ENCODE measurements around the gene REEP3. TPM values are rescaled to one million over a fixed set of nuclear protein-coding genes. Genes with fewer than 3 reads are reported as not detected.
"Not testable (repeated sequence)": the region's sequence is repeated elsewhere in the genome, so short reads cannot be mapped to it uniquely, and the experiment has no call there.

REEP3 gene
- total RNA-seq, 1 experiment from 2014 or later: 59.2 TPM

DNA sequence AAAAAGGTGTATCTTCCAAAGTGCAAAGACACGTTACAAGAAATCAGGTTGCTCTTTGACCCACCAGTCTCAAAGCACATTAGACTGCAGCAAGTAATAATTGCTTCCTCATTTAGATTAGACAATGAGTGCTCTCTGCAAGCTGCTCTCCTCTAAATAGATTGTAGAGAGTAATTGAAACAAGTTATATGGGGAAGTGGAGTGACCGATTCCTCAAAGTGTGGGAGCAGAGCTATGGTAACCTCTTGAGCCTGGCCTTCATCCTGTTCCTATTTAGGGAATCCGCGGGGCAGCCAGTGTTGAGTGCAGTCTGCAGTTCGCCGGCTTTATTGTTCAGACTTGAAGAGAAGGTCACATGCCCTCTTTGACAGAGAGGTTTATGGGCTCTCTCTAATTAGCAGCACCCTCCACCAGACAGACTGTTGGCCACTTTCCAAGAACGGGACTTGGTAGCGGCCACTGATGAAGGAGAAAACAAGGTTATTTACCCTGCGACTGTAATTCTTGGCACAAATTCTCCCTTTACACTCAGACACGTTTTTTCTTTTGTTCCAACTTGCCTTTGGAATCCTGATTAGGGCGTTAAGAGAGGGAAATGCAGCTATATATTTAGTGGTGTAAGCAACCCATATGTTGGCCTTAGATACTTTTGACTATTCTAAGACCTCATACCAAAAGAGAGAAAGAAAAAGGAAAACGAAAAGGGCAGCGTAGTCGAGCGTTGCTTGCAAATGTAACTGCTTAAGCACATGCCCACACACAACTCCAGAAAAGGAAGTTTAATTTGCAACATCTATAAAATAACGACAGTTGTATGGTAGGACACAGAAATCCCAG, 107.5 kb downstream of the REEP3 start:
- DNase-seq (ENCODE audit: low read depth): peak; percentile 59

DNA sequence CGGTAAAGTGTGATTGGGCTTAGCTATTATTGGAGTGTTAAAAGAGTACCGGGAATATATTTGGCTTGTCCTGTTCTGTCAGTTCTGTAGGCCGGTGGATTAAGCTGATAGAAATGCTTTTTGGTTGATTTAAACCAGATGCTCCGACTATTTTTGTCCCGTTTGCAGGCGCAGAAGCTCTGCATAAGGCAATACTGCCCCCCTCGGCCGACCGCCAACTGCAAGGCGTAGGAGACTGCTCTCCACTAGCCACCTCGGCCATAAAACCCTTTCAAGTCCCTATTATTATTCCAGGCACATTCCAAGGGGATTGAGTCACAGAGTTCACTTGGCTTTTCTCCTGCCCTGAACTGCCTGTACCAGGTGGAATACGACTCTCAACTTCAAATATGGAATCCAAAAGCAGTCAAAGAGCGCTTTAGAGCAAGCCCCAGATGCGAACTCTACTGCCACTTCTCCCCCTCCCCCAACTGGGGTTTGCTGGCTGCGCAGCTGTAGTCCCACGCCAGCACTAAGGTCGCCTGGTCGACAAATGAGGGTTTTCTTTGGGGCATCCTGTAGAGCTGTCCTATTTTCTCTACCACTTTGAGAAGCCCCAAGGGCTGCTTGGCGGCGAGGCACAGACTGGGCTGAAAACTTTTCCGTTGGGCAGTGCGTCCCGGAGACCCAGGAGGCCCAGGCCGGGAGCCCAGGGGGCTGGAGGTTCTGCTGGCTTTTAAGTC, 108.3 kb downstream of the REEP3 start:
- DNase-seq (ENCODE audit: low read depth): peak; percentile 98

DNA sequence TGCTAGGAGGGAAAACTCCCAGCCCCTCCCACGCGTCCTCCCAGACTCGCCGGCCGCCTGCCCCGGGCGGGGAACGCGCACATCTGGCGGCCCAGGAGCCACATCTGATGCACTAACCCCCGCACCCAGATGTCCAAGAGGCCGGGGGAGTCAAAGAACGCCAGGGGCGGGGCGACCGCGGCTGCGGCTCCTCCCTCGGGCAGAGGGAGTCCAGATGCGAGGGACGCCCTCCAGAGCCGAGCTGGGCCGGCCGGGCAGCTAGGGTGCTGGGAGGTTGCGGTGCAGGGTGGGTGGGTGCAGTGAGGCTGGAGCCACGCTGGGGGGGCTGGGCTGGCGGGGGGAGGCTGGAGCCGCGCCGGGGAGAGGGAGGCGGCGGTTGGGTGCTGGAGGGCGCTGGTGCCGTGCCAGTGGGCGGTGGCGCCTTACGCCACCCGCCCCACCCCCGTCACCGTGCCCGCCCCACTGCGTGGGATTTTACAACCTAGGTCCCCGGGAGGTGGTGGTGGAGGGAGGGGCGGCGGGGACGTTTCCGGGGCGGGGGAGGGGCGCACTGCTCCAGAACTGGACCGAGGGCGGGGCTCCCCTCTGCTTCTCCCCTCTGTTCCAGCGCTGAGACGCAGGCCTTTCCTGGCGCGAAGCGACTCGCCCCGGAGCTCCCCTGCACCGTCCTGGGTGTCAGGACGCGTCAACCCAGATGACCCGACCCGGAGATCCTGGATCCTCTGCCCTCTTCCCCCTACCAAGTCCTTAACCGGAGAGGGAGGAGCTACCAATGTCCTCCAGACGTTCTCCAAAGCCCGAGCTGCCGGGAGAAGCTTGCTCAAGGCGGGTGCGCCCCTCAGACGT, 109.1 kb downstream of the REEP3 start:
- peak; percentile 87 for DNase-seq (ENCODE audit: low read depth)

DNA sequence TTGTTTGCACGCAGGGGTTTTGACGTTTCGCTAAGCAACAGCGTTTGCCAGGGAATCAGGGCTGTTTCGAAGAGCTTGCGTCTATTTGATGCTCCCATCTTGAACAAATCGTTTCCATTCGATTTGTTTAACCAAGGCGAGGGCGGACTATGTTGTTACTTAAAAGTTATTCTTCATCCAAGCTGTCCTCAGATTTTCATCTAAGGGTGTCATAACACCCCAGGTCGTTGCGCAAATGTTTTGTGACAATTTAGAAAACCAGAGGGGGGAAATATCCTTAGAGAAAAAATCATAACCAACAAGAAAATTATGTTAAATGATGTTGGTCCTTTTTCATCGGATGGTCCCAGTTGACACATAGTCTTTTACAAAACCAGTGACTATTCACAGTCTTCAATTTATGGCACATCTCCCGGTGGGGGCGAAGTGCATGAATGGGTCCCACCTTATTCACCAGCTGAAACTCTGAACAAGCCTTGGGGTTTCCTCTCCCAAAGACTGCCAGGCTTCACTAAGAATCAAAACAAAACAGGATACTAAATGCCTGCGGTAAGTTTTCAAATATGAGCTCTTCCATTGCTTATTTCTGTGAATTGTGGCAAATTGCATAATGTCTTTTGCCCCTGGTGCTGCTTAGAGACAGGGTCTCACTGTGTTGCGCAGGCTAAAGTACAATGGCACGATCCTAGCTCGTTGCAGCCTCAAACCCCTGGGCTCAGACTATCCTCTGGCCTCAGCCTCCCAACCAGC, 109.9 kb downstream of the REEP3 start:
- DNase-seq (ENCODE audit: low read depth): no peak

DNA sequence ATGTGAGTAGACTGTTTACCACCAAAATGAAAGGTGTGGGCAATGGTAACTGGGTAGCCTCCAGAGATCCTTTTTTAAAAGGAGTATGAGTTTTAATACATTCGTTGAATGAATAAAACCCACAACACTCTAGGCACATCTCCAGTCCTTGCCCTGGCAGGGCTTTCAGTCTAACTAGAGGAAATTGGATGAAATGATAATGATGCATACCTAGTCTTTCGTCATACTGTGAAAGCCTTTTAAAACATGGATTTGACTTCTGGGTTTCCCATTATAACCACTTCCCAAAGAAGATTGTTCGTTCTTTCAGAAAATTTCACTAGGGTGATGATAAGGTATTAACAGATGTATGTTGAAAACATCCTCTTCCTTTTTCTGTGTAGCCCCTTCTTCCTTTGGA, 110.8 kb downstream of the REEP3 start:
- no peak for DNase-seq (ENCODE audit: low read depth)

DNA sequence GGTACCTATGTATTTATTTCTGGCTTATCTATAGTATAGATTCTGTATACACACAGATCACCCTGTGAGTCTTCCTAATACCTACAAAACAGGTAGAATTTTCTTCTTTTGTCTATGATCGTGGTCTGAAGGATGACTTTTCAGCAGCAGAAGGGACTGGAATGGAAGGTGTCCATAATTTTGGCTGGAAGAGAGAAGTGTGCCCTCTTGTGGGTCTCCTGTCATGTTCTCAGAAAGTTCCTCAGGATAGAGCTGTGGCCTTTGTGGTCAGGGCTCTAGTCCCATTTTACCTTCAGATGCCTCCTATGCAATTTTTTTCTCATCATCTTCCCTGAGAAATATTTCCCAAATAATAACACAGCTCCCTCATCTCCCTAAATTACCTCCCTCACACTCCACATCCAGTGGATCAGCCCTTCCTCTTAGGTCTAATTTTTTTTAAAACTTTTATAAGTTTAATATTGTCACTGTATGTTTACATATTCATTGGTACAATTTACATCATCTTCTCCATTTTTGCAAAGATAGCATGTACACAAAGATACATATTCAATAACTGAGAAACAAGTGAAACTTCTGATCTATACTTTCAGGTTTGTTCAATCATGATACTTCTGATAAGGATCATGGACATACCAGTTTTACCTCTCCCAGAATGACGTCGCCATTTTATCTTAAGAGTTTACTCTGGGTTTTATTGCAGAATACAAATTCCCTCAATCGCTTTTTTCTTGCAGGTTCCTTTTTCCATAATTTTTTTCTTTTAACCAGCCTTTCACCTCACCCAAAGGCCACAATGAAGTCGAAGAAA, 112.7 kb downstream of the REEP3 start:
- peak; percentile 55 for DNase-seq (ENCODE audit: low read depth)

DNA sequence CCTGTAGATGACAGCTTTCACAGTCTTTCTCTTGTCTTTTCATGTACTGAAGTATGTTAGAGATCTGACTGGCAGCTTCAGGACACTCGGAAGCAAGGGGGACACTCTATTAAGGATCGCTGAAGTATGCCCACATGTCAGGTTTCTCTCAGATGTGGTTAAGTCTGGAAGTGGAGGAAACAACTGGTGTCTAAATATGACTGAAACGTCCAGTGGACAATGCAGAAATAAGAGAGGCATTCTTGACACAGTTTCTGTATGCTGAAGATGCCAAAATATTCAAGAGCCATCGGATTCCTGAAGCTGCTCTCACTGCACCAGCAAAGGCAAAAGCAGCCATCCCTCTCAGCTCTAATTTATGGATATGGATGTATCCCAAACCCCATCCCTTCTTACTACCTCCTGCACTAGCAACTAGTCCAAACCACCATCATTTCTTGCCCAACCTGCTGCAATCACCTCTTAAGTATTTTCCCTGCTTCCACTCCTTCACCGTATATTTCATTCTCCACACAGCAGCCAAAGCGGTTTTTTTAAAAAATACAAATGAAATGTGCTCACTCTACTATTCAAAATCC, 113.4 kb downstream of the REEP3 start:
- no peak for DNase-seq (ENCODE audit: low read depth)

DNA sequence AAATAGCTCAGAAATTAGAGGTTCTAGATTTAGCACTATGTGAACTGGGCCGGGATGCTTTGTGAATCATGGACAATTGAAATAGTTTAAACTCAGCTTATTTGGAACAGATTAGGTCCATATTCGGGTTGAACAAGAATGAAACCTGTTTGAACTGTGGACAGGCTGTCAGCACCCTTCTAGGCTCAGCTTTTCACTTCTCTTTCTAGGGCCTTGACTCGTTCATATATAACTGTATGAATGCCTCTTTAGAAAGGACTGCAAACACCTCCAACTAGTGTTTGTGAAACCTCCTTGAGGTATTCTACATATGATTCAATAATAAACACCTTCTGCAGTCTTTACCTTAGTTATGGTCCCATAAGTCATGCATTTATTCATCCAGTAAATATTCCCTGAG, 115.6 kb downstream of the REEP3 start:
- DNase-seq (ENCODE audit: low read depth): no peak

DNA sequence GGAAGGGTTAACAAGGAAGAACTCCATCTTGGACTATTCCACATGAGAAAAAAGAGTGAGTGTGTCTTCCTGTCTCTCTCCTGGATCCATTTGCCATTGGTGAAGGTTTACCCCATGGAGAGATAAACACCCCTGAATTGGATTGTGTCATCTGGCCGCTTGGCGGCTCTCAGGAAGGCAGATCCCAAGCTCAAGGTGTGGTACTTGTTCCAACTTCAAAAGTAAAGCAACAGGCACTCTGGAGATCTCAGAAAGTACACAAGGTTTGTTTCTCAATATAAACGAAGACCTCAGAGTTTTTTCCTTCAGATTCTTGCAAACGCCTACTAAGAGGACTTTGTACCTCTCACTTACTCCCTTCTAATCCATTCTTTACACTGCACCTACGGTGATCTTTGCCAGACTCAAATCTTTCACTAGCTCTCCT, 116.7 kb downstream of the REEP3 start:
- DNase-seq (ENCODE audit: low read depth): no peak

DNA sequence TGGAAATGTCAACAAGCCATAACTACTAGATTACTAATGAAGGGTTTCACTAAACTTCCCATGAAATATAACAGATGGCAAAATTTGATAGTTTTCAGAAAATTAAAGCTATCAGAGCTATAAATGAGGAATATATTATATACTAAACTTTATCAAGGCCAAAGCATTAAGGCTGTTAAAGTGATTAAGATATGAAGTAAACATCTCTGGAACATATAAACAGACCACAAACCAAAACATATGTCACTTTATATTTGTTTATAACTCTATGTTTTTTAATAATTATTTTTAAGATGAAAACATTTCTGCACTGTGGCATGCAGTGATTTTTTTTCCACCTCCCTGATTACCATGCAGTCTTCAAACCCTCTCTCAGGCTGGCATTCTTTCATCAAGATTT, 120.2 kb downstream of the REEP3 start:
- no peak for DNase-seq (ENCODE audit: low read depth)

DNA sequence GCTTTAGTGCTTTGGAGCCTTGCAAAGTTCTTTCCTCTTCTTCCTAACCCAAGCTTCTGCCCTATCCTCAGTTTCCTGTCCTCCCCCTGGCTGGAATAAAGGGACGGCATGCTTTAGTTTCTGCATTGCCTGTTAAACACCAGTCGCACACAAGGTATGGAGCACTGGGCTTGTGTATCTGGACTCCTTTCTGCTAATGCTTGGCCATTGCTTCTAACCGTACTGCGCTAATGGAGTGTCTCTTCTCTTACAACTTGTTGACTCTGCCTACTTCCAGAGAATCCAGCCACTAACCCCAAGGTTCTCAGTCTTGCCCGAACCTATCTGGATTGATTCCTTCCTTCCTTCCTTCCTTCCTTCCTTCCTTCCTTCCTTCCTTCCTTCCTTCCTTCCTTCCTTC, 120.6 kb downstream of the REEP3 start:
- no peak for DNase-seq (ENCODE audit: low read depth)

DNA sequence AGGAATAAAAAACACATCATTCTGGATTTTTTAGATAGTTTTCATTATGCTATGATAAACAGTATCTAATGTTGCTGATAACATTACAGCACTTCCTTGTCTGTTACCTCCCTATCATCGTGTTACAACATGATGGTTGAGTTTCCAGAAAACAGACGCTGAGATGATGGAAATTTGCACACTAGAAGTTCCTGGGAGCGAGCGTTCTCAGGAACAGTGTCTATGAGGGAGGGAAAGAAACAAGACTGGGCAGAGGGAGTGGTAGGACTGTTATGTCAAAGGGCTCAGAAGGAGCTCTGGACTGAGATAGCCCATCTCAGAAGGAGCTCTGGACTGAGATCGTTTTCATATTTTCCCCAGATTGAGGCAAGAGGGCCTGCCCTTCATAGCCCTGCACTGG, 121.6 kb downstream of the REEP3 start:
- no peak for DNase-seq (ENCODE audit: low read depth)

DNA sequence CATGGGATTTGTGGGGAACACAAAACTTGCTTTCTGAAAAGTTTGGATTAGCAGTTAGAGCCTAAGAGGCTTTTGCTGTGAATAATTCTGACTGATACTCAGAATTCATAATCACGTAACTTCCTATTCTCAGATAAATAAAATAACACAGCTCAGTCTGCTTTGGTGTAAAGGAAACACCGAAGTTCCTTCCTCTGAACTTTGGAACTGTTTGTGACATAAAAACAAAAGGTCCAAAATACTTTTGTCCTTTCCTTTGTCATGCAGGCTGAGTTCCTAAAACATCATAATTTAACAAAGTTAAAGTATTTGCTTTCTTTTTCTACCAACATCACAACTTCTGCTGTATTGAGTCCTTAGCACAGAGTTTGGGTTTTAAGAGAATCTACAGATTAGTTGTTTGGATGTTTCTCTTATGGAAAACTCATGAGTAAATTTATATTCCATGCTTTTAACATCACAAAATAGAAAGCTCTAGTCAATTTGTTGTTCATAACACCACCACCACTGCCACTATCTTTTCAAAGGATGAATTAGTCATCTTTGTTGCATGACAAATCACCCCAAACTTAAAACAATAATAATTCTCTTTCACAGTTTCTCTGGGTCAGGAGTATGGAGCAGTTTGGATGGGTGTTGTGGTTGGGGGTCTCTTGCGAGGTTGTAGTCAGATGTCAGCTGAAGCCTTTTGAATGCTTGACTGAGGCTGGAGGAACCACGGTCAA, 123.4 kb downstream of the REEP3 start:
- DNase-seq (ENCODE audit: low read depth): peak; percentile 38

DNA sequence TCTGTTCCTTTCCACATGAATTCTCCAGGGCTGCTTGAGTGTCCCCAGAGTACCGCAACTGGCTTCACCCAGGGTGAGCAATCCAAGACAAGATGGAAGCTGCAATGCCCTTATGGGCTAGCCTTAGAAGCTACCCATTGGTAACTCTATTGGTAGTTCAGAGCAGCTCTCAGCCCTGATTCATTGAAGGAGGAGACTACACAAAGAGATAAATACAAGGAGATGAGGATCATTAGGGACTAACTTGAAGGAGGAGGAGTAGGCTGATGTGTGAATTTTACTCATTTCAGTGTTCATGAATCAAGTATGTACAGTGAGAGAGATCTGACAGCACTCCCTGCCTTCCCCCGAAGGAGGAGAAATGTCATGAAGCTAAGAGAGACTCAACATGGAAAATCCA, 124.0 kb downstream of the REEP3 start:
- DNase-seq (ENCODE audit: low read depth): no peak

DNA sequence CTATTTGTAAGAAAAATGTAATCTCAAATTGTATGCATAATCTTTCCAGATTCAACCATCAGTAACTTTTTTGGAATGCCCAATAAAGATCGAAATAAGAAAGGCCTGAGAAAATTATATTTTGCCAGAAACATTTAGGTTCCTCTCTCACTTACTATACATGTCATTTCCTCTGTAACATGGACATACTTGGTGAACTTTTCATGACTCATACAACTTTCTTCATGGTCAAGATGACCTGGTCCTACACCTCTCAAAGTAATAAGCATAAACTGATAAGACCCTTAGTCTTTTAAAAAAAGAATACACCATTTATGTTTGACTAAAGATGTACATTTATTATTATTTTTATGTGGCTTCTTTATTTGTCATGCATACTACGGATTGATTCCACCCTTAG, 125.3 kb downstream of the REEP3 start:
- DNase-seq (ENCODE audit: low read depth): no peak

DNA sequence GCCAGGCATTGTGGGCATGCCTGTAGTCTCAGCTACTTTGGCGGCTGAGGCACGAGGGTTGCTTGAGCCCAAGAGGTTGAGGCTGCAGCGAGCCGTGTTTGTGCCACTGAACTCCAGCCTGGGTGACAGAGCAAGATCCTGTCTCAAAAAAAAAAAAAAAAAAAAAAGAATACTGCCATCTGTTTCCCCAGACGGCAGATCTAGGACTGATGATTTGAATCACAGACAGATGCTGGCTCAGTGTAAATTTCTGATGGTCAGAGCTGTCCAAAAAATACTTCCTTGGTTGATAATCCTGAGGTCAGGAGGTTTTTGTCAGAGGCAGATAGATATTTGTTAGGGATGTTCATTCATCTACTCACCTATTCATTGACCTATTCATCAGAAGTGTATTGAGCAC, 130.7 kb downstream of the REEP3 start:
- no peak for DNase-seq (ENCODE audit: low read depth)

DNA sequence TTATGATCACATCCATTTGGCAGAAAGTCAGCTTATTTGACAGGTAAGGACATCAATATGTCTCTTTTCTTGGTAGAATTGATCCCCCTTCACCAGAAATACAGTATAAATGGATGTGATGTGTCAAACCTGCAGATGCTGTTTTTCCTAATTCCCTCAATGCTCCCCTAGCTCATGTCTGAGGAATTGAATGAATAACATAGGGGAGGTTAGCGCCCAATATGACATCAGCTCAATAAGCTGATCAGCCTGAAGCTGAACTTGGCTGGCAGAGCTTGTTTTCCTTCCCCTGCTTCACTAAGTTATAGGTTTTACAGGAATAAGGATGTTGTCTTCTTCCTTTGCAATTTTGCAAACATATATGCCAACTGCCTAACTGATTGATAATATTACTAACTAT, 132.5 kb downstream of the REEP3 start:
- DNase-seq (ENCODE audit: low read depth): no peak

DNA sequence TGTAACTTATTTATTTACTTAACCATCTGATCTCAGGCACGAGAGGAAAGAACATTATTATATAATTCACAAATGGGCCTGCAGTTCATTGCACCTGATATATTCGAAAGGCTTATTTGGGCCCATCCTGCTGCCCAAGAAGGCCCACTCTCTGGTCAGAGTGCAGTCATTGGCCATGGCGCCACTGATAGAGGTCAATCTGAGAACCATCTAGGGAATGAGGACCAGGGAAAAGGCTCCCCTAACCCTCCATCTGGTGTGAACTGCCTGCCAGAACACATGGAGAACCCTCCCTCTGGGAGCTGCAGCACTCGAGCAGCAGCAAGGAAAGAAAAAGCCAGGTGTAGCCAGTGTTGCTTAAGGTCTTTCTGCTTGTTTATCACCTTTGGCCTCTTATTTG, 136.6 kb downstream of the REEP3 start:
- DNase-seq (ENCODE audit: low read depth): no peak

DNA sequence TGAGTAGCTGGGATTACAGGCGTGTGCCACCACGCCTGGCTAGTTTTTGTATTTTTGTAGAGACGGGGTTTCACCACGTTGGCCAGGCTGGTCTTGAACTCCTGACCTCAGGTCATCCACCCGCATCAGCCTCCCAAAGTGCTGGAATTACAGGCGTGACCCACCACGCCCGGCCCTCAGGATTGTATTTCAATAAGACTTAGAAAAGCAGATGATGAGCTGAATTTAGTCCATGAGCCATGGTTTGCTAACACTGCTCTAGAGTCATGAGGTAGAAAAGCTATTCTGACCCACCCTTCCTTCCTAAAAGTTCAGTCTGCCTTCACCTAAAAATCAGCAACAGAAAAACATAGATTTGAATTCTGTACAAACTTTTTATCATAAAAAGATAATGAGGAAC, 139.7 kb downstream of the REEP3 start:
- not testable (repeated sequence) for DNase-seq (ENCODE audit: low read depth)

DNA sequence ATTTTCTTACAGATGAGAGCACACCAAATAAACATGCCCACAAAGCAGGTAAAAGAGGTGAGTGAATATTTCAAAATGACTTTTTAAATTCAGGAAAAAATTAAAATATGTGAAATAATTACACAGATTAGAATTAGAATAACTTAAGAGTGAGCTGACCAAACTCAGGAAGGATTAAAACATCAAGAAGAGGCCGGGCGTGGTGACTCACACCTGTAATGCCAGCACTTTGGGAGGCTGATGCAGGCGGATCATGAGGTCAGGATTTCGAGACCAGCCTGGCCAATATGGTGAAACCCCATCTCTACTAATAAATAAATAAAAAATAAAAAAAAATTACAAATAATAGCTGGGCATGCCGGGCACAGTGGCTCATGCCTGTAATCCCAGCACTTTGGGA, 140.1 kb downstream of the REEP3 start:
- no peak for DNase-seq (ENCODE audit: low read depth)

Measured in LHCN-M2 (cell line).